ENCODE measurements around the gene YAF2. TPM values are rescaled to one million over a fixed set of nuclear protein-coding genes. Genes with fewer than 3 reads are reported as not detected.

The YAF2 gene
- total and polyA plus RNA-seq, 2 donors (not counting 1 experiment from before 2014, with no cell fraction given), result 11.6 to 41.9 TPM

GRCh38 chr12:42128327-42128726 lies 109.7 kb downstream of the YAF2 start:
- no peaks in the 10 kb centered on the region for H3K27me3 Mint-ChIP-seq
- CTCF ChIA-PET, result interaction anchor here (0.6 to 1.9 kb wide), 4 partner anchors 200 to 851 kb away, joined by 3 to 4 read pairs (median 3); no protein-coding TSS in a partner anchor
- H3K9me3 Mint-ChIP-seq (ENCODE audit: insufficient read depth), result no peaks in the 10 kb centered on the region
- H3K4me1 ChIP-seq (ENCODE audit: control insufficient read depth in 2 of 2, insufficient read depth in 2 of 2, low read length in 2 of 2), result peaks cover 9 to 13% of the 10 kb centered on the region in 2 donors
- H3K9me3 ChIP-seq (ENCODE audit: control extremely low read depth in 1 of 3, control insufficient read depth in 2 of 3, insufficient read depth in 1 of 3, low read length in 2 of 3), result no peaks in the 10 kb centered on the region
- H3K4me3 ChIP-seq (ENCODE audit: control extremely low read depth in 1 of 5, extremely low read depth in 1 of 5, insufficient read depth in 1 of 5, low read depth in 2 of 5, low read length in 4 of 5), result no peak overlapping the region
- WGBS (ENCODE audit: insufficient coverage), result no CpG with 5 or more reads among the region's 3 CpGs
- intact Hi-C loops (cut with micrococcal nuclease), result loop anchor here (5.0 kb wide), 1 partner anchor 439 kb away; no protein-coding TSS in a partner anchor
- peaks cover 28% of the 10 kb centered on the region for H3K4me1 Mint-ChIP-seq
- TF ChIP-seq EZH2 (IDR thresholded peaks at IDR 0.05; ENCODE audit: borderline replicate concordance, insufficient read depth, low read depth, low read length, poor library complexity, severe bottlenecking) (no peak), CTCF (IDR thresholded peaks at IDR 0.05) (no peak)
- POLR2A ChIA-PET, result no interaction called here
- H3K79me2 ChIP-seq (ENCODE audit: control insufficient read depth, insufficient read depth, low read length), result peaks cover 59% of the 10 kb centered on the region
- no peaks in the 10 kb centered on the region for H3K36me3 ChIP-seq (replicated peaks in 1 of 2; ENCODE audit: control extremely low read depth in 1 of 2, control insufficient read depth in 1 of 2, extremely low read depth in 1 of 2, insufficient read depth in 2 of 2, low read length in 1 of 2)
- no peak overlapping the region for H3K4me2 ChIP-seq (replicated peaks; ENCODE audit: low read depth, low read length, poor library complexity, severe bottlenecking)
- no peak overlapping the region for H2AFZ ChIP-seq (ENCODE audit: insufficient read depth, low read depth, low read length, poor library complexity, severe bottlenecking)
- DNase-seq (no peak), ATAC-seq (ENCODE audit: low read depth) (no peak)
- peaks cover 32% of the 10 kb centered on the region for H4K20me1 ChIP-seq (ENCODE audit: control insufficient read depth, insufficient read depth, low read length, poor library complexity, severe bottlenecking)
- H3K27me3 ChIP-seq (replicated peaks in 1 of 4; ENCODE audit: control extremely low read depth in 1 of 4, control insufficient read depth in 3 of 4, insufficient read depth in 4 of 4, low read length in 3 of 4), result no peaks in the 10 kb centered on the region
- no peak overlapping the region for H3K27ac ChIP-seq (ENCODE audit: low read length in 2 of 2)
- H3K27ac Mint-ChIP-seq, result no peak overlapping the region
- H3K4me3 Mint-ChIP-seq, result no peak overlapping the region
- H3K9ac ChIP-seq (ENCODE audit: low read length), result no peak overlapping the region

- no peaks in the 10 kb centered on the region for H3K27me3 Mint-ChIP-seq
- POLR2A ChIA-PET, result no interaction called here
- H4K20me1 ChIP-seq (ENCODE audit: control insufficient read depth, insufficient read depth, low read length, poor library complexity, severe bottlenecking), result peaks cover 22% of the 10 kb centered on the region
- no peaks in the 10 kb centered on the region for H3K27me3 ChIP-seq (replicated peaks in 1 of 4; ENCODE audit: control extremely low read depth in 1 of 4, control insufficient read depth in 3 of 4, insufficient read depth in 4 of 4, low read length in 3 of 4)
- H3K4me1 Mint-ChIP-seq, result peaks cover 26% of the 10 kb centered on the region
- DNase-seq (no peak), ATAC-seq (ENCODE audit: low read depth) (no peak)
- WGBS (ENCODE audit: insufficient coverage), result no CpG with 5 or more reads among the region's 1 CpG
- no peak overlapping the region for H2AFZ ChIP-seq (ENCODE audit: insufficient read depth, low read depth, low read length, poor library complexity, severe bottlenecking)
- CTCF ChIA-PET, result interaction anchor here (0.9 kb wide), 1 partner anchor 29 kb away, joined by 4 read pairs; no protein-coding TSS in a partner anchor
- H3K36me3 ChIP-seq (replicated peaks in 1 of 2; ENCODE audit: control extremely low read depth in 1 of 2, control insufficient read depth in 1 of 2, extremely low read depth in 1 of 2, insufficient read depth in 2 of 2, low read length in 1 of 2), result no peaks in the 10 kb centered on the region
- peaks cover 9 to 13% of the 10 kb centered on the region in 2 donors for H3K4me1 ChIP-seq (ENCODE audit: control insufficient read depth in 2 of 2, insufficient read depth in 2 of 2, low read length in 2 of 2)
- no peak overlapping the region for H3K27ac Mint-ChIP-seq
- H3K9me3 ChIP-seq (ENCODE audit: control extremely low read depth in 1 of 3, control insufficient read depth in 2 of 3, insufficient read depth in 1 of 3, low read length in 2 of 3), result no peaks in the 10 kb centered on the region
- peaks cover 64% of the 10 kb centered on the region for H3K79me2 ChIP-seq (ENCODE audit: control insufficient read depth, insufficient read depth, low read length)
- no peak overlapping the region for H3K9ac ChIP-seq (ENCODE audit: low read length)
- H3K9me3 Mint-ChIP-seq (ENCODE audit: insufficient read depth), result no peaks in the 10 kb centered on the region
- intact Hi-C loops (cut with micrococcal nuclease), result loop anchor here (5.0 kb wide), 1 partner anchor 440 kb away; no protein-coding TSS in a partner anchor
- H3K4me2 ChIP-seq (replicated peaks; ENCODE audit: low read depth, low read length, poor library complexity, severe bottlenecking), result no peak overlapping the region
- H3K4me3 ChIP-seq (ENCODE audit: control extremely low read depth in 1 of 5, extremely low read depth in 1 of 5, insufficient read depth in 1 of 5, low read depth in 2 of 5, low read length in 4 of 5), result no peak overlapping the region
- TF ChIP-seq CTCF (IDR thresholded peaks at IDR 0.05) (no peak), EZH2 (IDR thresholded peaks at IDR 0.05; ENCODE audit: borderline replicate concordance, insufficient read depth, low read depth, low read length, poor library complexity, severe bottlenecking) (no peak)
- H3K27ac ChIP-seq (ENCODE audit: low read length in 2 of 2), result no peak overlapping the region
- H3K4me3 Mint-ChIP-seq, result no peak overlapping the region
Observed at GRCh38 chr12:42126963-42127362, 111.1 kb downstream of the YAF2 start.
